HG02938 (cell line): ENCODE measurements around the gene DNAJB13.
"Not testable (repeated sequence)": the region's sequence is repeated elsewhere in the genome, so short reads cannot be mapped to it uniquely, and the experiment has no call there.

Experiments used
- ATAC-seq: cut with Tn5 transposase; IDR thresholded peaks from one replicate; pipeline ENCODE4 v1.9.1; 2021; ENCODE audit warnings: mild to moderate bottlenecking, moderate library complexity; ENCODE audit not compliant: unreplicated experiment

DNAJB13 gene

GRCh38 chr11:73950869-73951710, at the start of gene DNAJB13:
TSS of gene DNAJB13 (plus strand) at chr11:73951026. CDS start at chr11:73951070, 44 bp downstream.
- ATAC-seq, result peak; percentile 90

- no peak for ATAC-seq
Measured at GRCh38 chr11:73902303-73902702, 48.5 kb upstream of the DNAJB13 start.

DNA sequence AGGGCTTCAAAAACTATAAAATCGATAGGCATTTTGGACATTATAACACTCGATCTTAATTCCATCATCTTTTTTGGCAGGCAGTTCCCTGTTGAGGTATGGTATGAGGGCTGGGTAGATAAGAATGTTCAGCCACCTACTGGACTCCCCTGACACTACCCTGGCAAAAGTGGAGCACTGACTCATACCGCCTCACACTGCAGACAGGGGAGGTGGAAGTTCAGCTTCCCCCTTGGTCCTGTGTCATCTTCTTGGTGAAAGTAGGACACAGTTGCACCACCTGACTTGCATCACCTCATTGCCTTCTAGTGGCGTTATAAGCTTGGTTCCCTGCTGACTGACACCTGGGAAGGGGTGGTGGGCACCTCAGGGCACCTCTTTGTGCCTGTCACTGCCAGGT, 43.6 kb upstream of the DNAJB13 start:
- no peak for ATAC-seq

DNA sequence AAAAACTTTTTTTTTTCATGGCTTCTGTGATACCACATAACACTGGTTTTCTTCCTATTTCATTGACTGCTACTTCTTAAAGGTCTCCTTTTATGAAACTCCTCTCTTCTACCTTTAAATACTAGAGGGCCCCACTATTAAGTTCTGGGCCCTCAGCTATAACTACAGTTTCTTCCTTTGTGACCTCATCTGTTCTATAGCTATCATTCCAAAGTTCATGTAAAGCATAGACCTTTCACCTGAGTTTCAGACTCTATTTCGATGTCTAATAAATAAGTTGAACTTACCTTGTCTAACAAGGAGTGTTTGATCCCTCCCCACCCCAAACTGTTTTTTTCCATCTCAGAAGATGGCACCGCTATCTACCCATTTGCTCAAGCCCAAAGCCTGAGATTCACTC, 38.8 kb upstream of the DNAJB13 start:
- ATAC-seq, result no peak

GRCh38 chr11:73913472-73913871, 37.4 kb upstream of the DNAJB13 start:
- no peak for ATAC-seq

- ATAC-seq, result no peak
Measured at GRCh38 chr11:73914284-73914683, 36.5 kb upstream of the DNAJB13 start.

GRCh38 chr11:73916435-73916834, 34.4 kb upstream of the DNAJB13 start:
- ATAC-seq, result no peak

- ATAC-seq, result no peak
Measured at GRCh38 chr11:73921180-73921579, 29.6 kb upstream of the DNAJB13 start.

- no peak for ATAC-seq
Measured at GRCh38 chr11:73929388-73929787, 21.4 kb upstream of the DNAJB13 start.

DNA sequence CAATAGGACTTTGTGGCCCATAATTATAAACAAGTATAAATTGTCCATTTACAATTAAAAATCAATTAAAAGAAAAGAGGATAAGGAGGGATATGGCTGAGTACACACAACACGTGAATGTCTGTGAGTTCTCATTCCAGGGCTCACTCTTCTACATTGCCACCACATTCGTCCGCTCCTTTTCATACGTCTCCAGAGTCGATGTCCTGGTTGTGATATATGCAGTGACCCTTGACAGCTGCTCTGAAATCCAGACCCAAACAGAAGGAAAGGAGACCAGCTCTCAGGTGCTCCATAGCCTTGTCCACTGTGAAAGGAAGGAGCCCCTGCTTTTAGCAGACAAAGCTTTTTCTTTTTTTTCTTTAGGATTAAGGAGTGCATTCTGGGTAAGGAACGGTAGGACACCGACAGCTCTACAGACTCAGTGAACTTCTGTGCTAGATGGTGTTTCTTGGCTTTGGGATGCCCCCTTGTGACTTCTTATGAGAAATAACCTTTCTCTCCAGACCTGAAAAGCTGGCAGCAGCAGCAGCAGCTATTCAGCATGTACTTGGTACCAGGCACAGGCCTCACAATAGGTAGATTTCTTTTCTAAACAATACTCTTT, 19.7 kb upstream of the DNAJB13 start:
- no peak for ATAC-seq

GRCh38 chr11:73931951-73932350, 18.9 kb upstream of the DNAJB13 start:
- ATAC-seq, result no peak

- no peak for ATAC-seq
Measured at GRCh38 chr11:73932781-73933180, 18.0 kb upstream of the DNAJB13 start.

GRCh38 chr11:73936047-73936446, 14.8 kb upstream of the DNAJB13 start:
- not testable (repeated sequence) for ATAC-seq

DNA sequence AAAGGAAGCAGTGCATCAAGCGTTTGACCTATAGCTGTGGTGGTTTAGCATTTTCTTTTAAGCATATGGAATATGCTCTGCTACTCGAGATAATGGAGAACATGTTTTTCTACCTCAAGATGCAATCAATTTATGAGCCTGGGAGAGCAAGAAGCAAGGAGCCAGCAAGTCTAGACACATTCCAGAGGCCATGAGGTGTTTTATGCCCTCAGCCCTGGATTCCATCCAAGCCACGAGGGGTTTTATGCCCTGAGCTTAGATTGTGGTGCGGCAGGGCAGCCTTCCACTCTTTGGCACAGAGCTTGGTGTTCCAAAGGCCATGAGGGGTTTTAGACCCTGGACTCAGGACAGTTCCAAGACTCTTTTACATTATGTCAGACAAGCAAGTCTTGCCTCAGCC, 11.7 kb upstream of the DNAJB13 start:
- no peak for ATAC-seq

DNA sequence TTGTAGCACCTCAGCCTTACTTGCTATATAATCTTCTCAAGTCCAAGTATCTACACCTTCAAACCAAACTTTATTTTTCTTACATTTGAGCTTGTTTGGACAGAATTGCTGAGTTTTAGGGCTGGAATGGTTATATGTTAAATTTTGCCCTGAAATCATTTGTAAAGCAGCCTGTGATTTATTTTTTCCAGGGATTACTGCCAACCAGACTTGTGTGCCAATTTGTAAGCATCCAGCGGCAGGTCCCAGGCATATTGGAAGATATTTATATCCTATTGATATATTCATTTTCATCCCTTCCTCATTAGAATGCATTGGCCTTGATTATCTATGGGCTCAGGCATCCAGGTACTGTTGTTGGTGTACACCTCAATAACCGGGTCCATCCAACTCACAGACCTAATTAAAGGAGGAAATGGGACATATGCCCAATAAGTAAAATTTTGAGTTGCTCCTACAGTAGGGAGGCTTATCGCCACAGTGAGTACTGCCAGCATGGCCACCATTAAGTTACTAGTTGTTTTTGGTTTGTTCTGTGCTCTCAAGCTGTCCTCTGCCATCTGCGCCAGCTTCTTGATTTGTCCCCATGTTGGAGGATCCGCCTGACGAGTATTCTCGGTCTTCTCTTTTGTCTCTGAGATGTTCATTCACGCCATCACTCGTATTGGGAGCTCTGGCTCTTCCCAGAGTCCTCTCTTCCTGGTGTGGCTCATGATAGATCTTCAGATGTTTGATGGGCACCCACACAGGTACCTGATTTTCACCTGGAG, 9.8 kb upstream of the DNAJB13 start:
- no peak for ATAC-seq

DNA sequence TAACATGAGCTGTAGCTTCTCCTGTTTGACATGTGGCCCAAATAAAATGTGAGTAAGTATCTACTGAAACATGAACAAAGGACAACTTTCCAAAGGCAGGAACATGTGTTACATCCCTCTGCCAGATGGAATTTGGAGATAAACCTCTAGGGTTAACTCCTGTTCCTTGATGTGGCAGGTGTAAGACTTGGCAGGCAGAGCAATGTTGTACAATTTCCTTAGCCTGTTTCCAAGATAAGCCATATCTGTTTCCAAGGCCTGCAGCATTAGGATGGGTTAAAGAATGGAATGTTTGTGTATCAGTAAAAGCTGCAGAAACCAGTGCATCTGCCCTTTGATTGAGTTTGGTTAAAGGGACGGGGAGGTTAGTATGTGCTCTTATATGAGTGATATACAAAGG, 8.8 kb upstream of the DNAJB13 start:
- ATAC-seq, result no peak

DNA sequence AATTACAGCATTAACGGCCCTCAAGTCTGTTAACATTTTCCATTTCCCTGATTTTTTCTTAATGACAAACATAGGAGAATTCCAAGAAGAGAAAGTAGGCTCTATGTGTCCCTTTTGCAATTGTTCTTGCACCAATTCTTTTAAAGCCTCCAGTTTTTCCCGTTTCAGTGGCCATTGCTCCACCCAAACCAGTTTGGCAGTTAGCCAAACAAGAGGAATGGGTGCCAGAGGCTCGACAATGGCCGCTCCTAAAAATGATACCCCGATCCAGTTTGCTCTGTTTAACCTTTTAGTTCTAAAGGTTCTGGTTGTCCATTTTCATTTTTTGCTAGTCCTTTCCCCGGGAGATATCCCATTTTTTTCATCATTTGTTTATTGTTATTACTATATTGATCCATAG, 6.7 kb upstream of the DNAJB13 start:
- ATAC-seq, result no peak

- no peak for ATAC-seq
Measured at GRCh38 chr11:73944901-73945300, 5.9 kb upstream of the DNAJB13 start.

DNA sequence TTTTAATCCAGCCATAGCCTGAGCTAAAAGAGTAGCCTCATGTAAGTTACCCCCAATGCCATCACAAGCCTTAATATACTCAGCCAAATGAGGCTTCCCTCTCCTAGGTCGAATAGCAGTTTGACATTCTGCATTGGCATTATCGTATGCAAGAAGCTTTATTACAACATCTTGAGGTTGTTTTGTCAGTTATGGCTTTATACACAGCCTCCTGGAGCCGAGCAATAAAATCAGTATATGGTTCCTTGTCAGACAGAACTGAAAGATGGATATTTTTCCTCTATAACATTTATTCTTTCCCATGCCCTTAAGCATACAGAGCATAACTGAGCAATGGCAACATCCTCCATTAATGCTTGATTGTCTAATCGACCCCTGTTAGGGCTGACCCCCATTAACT, 5.4 kb upstream of the DNAJB13 start:
- no peak for ATAC-seq

- ATAC-seq, result no peak
Measured at GRCh38 chr11:73946798-73947458, 3.9 kb upstream of the DNAJB13 start.

GRCh38 chr11:73949246-73949645, 1.6 kb upstream of the DNAJB13 start:
- ATAC-seq, result no peak
